Measurements from ENCODE around the gene RNF150.

RNF150 gene

GRCh38 chr4:140980426-140981200 is 152.7 kb downstream of the RNF150 start:
- DNase-seq (ENCODE audit: low read depth, low spot score) = no peak

- no peak for DNase-seq (ENCODE audit: low read depth, low spot score)
Measured at GRCh38 chr4:140976768-140977167, 156.5 kb downstream of the RNF150 start.

- DNase-seq (ENCODE audit: low read depth, low spot score) = no peak
Measured at GRCh38 chr4:140971077-140971792, 162.0 kb downstream of the RNF150 start.

- DNase-seq (ENCODE audit: low read depth, low spot score) = no peak
Measured at GRCh38 chr4:140969296-140969695, 164.0 kb downstream of the RNF150 start.

- no peak for DNase-seq (ENCODE audit: low read depth, low spot score)
Measured at GRCh38 chr4:140968371-140968770, 164.9 kb downstream of the RNF150 start.

GRCh38 chr4:140963883-140964282 is 169.4 kb downstream of the RNF150 start:
- no peak for DNase-seq (ENCODE audit: low read depth, low spot score)

- no peak for DNase-seq (ENCODE audit: low read depth, low spot score)
Measured at GRCh38 chr4:140955641-140956040, 177.6 kb downstream of the RNF150 start.

- DNase-seq (ENCODE audit: low read depth, low spot score) = no peak
Measured at GRCh38 chr4:140952717-140953116, 180.6 kb downstream of the RNF150 start.

GRCh38 chr4:140947506-140947905 is 185.8 kb downstream of the RNF150 start:
- DNase-seq (ENCODE audit: low read depth, low spot score) = no peak

- DNase-seq (ENCODE audit: low read depth, low spot score) = no peak
Measured at GRCh38 chr4:140945106-140945505, 188.2 kb downstream of the RNF150 start.

- DNase-seq (ENCODE audit: low read depth, low spot score) = no peak
Measured at GRCh38 chr4:140944572-140944971, 188.7 kb downstream of the RNF150 start.

- no peak for DNase-seq (ENCODE audit: low read depth, low spot score)
Measured at GRCh38 chr4:140944199-140944515, 189.1 kb downstream of the RNF150 start.

- no peak for DNase-seq (ENCODE audit: low read depth, low spot score)
Measured at GRCh38 chr4:140943486-140944198, 189.6 kb downstream of the RNF150 start.

GRCh38 chr4:140940589-140940988 is 192.7 kb downstream of the RNF150 start:
- no peak for DNase-seq (ENCODE audit: low read depth, low spot score)

GRCh38 chr4:140937866-140938265 is 195.4 kb downstream of the RNF150 start:
- DNase-seq (ENCODE audit: low read depth, low spot score) = no peak

- DNase-seq (ENCODE audit: low read depth, low spot score) = no peak
Measured at GRCh38 chr4:140935254-140935653, 198.0 kb downstream of the RNF150 start.

- no peak for DNase-seq (ENCODE audit: low read depth, low spot score)
Measured at GRCh38 chr4:140932501-140933045, 200.7 kb downstream of the RNF150 start.

- no peak for DNase-seq (ENCODE audit: low read depth, low spot score)
Measured at GRCh38 chr4:140931911-140932310, 201.4 kb downstream of the RNF150 start.

GRCh38 chr4:140930557-140930956 is 202.7 kb downstream of the RNF150 start:
- DNase-seq (ENCODE audit: low read depth, low spot score) = no peak

GRCh38 chr4:140930011-140930410 is 203.3 kb downstream of the RNF150 start:
- no peak for DNase-seq (ENCODE audit: low read depth, low spot score)

- DNase-seq (ENCODE audit: low read depth, low spot score) = no peak
Measured at GRCh38 chr4:140928880-140929279, 204.4 kb downstream of the RNF150 start.

- DNase-seq (ENCODE audit: low read depth, low spot score) = no peak
Measured at GRCh38 chr4:140926672-140927071, 206.6 kb downstream of the RNF150 start.
